Tibial artery (tissue), 4 donors: ENCODE results near the gene FNDC5.
A peak's percentile ranks its signal among the peaks of the same experiment; 100 is the strongest.

Experiments
- DNase-seq, 2 donors: peaks; one replicate each; pipeline ENCODE4 v3.0.0-alpha.2; 2019
- H3K27ac ChIP-seq, 2 donors: fragments of 200-600 bp; sonication (generic) in 1 of 2; 1 replicate in 1 of 2; 2 replicates in 1 of 2; pipeline ENCODE4 v1.5.1; 2018 to 2019; ENCODE audit warnings: mild to moderate bottlenecking in 1 of 2
- H3K27me3 ChIP-seq, 2 donors: fragments of 200-600 bp; sonication (generic) in 1 of 2; one replicate each; pipeline versions ENCODE4 v1.5.1 to v1.6.0; 2016 to 2019
- H3K36me3 ChIP-seq, 3 donors: fragments of 200-600 bp; sonication (generic) in 2 of 3; one replicate each; pipeline ENCODE4 v1.5.1; 2016 to 2019; ENCODE audit warnings: mild to moderate bottlenecking in 2 of 3
- H3K4me1 ChIP-seq, 4 donors: fragments of 200-600 bp; sonication (generic) in 2 of 4; 1 replicate in 3 of 4; 2 replicates in 1 of 4; pipeline ENCODE4 v1.5.1; 2016 to 2019
- H3K4me3 ChIP-seq, 2 donors: fragments of 200-600 bp; sonication (generic) in 1 of 2; 1 replicate in 1 of 2; 2 replicates in 1 of 2; pipeline ENCODE4 v1.5.1; 2018 to 2019; ENCODE audit warnings: mild to moderate bottlenecking in 2 of 2
- H3K9me3 ChIP-seq, 3 donors: fragments of 200-600 bp; sonication (generic) in 1 of 3; one replicate each; pipeline ENCODE4 v1.5.1; 2016 to 2019
- intact Hi-C: fragments of 100-400 bp; cut with DNase I; formaldehyde crosslinking; loops from one replicate; pipeline ENCODE4 v1.15.0; 2023; ENCODE audit warnings: low total_unique reads
- TF ChIP-seq, protein P1 (sequence below), 2 experiments: fragments of 200-600 bp in 1 of 2; fragments of 450-650 bp in 1 of 2; IDR thresholded peaks; one replicate each; pipeline ENCODE4 v1.5.1; 2017 to 2019; ENCODE audit warnings: antibody characterized with exemption in 2 of 2, mild to moderate bottlenecking in 1 of 2, moderate library complexity in 1 of 2

The FNDC5 gene

DNA sequence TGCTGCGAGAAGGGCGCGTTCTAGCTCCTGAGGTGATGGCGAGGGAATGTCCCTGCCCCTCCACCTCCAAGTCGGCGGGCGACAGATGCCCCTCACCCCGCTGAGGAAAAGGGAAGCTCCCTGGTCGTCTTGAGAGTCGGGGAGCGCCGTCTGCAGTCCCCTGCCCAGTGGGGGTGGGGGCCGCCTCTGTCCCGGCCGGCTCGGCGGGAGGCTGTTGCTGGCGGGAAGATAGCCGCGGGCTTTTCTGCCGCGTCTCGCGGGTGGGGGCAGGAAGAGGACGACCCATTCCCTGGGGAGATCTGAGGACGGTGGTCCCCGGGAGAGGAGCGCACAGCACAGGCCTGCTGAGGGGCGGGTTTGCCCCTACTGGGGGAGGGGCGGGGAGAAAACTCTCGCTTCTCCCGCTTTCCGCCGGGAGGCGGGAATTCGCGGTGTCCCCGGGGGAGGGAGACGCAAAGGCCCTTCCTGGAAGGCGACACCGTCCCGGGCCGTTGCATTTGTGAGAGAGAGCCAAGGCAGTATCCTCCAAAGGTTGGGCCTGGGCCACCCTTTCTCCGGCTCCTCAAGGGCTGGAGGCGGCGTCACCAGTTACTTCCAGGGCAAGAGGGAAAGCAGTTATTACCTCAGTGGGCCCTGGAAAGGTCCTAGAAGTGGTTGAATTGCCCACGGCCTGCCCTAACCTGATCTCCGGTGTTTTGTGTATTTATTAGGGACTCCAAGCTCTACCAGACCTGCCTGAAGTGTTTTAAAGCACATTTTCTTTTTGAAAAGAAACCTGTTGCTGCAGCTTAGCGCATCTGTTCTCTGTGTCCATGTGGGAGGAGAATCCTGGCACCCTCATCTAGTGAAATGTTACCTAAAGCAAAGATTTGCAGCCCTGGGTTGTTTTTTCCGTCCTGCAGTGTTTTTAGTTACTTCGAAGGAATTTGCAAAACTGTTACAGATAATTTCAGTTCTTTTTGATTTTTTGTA, 52.6 kb downstream of the FNDC5 start:
- DNase-seq, result peak; percentile 77 to 91
- intact Hi-C loops, result loop anchor here (5.0 kb wide), 1 partner anchor 171 kb away; no protein-coding TSS in a partner anchor
- Histone ChIP-seq H3K36me3 (no peaks in the 10 kb centered on the region), H3K27ac (peak overlapping the region; percentile 88 to 99), H3K4me3 (peak overlapping the region; percentile 91 to 98), H3K9me3 (no peaks in the 10 kb centered on the region), H3K27me3 (no peaks in the 10 kb centered on the region), H3K4me1 (peaks cover 0 to 47% (median 37%) of the 10 kb centered on the region in 4 donors)
- TF ChIP-seq, protein P1, sequence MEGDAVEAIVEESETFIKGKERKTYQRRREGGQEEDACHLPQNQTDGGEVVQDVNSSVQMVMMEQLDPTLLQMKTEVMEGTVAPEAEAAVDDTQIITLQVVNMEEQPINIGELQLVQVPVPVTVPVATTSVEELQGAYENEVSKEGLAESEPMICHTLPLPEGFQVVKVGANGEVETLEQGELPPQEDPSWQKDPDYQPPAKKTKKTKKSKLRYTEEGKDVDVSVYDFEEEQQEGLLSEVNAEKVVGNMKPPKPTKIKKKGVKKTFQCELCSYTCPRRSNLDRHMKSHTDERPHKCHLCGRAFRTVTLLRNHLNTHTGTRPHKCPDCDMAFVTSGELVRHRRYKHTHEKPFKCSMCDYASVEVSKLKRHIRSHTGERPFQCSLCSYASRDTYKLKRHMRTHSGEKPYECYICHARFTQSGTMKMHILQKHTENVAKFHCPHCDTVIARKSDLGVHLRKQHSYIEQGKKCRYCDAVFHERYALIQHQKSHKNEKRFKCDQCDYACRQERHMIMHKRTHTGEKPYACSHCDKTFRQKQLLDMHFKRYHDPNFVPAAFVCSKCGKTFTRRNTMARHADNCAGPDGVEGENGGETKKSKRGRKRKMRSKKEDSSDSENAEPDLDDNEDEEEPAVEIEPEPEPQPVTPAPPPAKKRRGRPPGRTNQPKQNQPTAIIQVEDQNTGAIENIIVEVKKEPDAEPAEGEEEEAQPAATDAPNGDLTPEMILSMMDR (IDR thresholded peaks at IDR 0.05), result peak in 1 of 2 experiments; percentile 4

DNA sequence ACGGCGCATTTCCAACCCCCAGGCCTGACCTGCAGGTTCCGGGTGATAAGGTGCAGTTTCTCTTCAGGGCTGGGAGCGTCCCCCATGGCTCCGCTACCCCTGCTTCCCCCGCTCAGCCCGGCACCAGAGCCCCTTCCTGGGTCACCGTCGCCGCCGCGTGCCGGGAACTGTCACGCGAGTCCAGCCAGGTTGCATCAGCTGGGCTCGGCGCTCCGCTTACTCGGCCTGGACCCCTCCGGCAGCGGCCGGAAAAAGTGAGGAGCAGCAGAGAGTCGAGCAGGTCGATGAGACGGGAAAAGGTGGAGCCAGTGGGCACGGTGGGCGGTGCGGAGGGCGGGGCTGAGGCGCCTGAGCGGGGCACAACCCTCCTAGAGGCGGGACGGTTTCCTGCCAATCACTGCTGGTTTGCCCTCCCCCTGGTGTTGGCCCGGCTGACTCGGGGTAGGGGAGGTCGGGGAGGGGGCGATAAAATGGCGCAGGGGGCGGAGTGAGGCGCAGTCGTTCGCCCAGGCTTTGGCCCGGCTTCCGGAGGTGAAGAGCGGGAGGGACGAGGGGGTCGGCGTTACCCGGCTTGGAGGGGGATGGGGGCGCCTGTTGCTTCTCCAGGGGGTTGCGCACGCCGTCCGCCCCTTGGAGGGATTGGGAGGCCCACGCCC, 53.4 kb downstream of the FNDC5 start, which contains the start of the genes S100PBP and YARS1:
Gene S100PBP, plus strand, starts transcription at position 495 of the 656 bp plus-strand sequence. CDS start 8,447 bp downstream, outside the sequence.
Gene YARS1, minus strand, starts transcription at position 200 of the 656 bp plus-strand sequence. Its CDS starts 114 bp downstream, at position 86.
- intact Hi-C loops, result loop anchor here (5.0 kb wide), 1 partner anchor 170 kb away; no protein-coding TSS in a partner anchor
- Histone ChIP-seq H3K9me3 (no peaks in the 10 kb centered on the region), H3K27me3 (no peaks in the 10 kb centered on the region), H3K27ac (peak within 1 kb of the TSS; percentile 88 to 99), H3K4me3 (peak within 1 kb of the TSS; percentile 91 to 98), H3K4me1 (peaks cover 0 to 47% (median 37%) of the 10 kb centered on the region in 4 donors), H3K36me3 (no peaks in the 10 kb centered on the region)
- peak; percentile 99 to 100 for DNase-seq
- TF ChIP-seq, protein P1 (IDR thresholded peaks at IDR 0.05), result peak in 1 of 2 experiments; percentile 31

DNA sequence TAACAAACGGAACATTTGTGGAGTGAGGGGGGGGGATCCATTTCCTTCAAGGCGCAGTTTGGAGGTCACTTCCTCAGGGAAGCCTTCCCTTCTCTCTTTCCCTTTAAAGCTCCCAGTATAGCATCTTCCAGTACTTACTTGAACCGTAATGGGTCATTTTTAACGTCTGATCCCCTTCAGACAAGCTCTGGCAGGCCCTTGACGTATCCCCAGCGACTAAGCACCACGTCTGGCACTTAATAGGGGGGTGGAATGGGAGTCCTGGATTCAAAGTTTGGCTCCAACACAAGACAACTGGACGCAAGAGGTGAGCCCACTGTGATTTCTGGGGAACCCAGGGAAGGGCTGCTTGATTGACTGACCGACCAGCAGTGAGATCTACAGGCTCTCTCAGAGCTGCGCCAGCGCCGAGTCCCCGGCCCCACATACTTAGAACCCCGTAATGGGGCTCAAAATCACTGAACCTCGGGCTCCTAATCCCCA, 54.0 kb downstream of the FNDC5 start:
- intact Hi-C loops, result loop anchor here (5.0 kb wide), 1 partner anchor 169 kb away; no protein-coding TSS in a partner anchor

DNA sequence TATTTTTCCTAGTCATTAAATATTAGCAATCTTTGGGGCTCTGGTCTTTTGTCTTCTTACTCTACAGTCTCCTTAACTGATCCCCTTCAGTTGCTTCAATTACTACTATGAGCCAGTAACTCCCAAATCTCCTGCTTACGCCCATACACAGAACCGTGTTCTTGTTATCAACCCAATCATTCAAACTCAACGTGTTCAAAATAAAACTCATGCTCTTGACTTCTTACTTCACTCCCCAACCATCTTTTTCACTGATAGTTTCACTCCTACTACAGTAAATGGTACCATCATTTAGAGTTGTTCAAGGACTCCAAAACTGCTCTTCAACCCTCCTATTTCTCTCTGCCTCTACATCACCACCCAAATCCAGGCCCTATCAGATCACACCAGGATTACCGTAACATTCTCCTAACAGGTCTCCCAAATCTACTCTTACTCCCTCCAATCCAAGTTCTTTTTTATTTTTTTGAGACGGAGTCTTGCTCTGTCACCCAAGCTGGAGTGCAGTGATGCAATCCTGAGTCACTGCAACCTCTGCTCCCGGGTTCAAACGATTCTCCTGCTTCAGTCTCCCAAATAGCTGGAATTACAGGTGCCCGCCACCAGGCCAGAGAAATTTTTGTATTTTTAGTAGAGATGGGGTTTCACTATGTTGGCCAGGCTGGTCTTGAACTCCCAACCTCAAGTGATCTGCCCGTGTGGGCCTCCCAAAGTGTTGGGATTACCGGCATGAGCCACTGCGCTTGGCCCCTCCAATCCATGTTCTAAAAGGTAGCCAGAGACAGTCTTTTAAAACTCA, 56.6 kb downstream of the FNDC5 start:
- no peak for DNase-seq
- H3K4me3 ChIP-seq, result no peak overlapping the region
- peaks cover 8 to 20% (median 17%) of the 10 kb centered on the region in 3 donors for H3K36me3 ChIP-seq
- TF ChIP-seq, protein P1 (IDR thresholded peaks at IDR 0.05), result no peak
- peaks cover 0 to 44% (median 31%) of the 10 kb centered on the region in 4 donors for H3K4me1 ChIP-seq
- intact Hi-C loops, result no loop called here
- H3K27ac ChIP-seq, result peak overlapping the region in 1 of 2 donors; percentile 27
- no peaks in the 10 kb centered on the region for H3K9me3 ChIP-seq
- no peaks in the 10 kb centered on the region for H3K27me3 ChIP-seq

More for the DNA sequence above, 54.0 kb downstream of the FNDC5 start:
- peak overlapping the region; percentile 91 to 98 for H3K4me3 ChIP-seq
- H3K27ac ChIP-seq, result peak overlapping the region; percentile 88 to 99
- TF ChIP-seq, protein P1 (IDR thresholded peaks at IDR 0.05), result no peak
- H3K9me3 ChIP-seq, result no peaks in the 10 kb centered on the region
- DNase-seq, result peak in 1 of 2 donors; percentile 22
- H3K27me3 ChIP-seq, result no peaks in the 10 kb centered on the region
- no peaks in the 10 kb centered on the region for H3K36me3 ChIP-seq
- H3K4me1 ChIP-seq, result peaks cover 0 to 51% (median 37%) of the 10 kb centered on the region in 4 donors
